ENCODE data around the gene SUSD5.
"Not testable (repeated sequence)": the region's sequence is repeated elsewhere in the genome, so short reads cannot be mapped to it uniquely, and the experiment has no call there.

SUSD5 gene

GRCh38 chr3:33111581-33111980, 107.0 kb downstream of the SUSD5 start:
- DNase-seq: no peak

DNA sequence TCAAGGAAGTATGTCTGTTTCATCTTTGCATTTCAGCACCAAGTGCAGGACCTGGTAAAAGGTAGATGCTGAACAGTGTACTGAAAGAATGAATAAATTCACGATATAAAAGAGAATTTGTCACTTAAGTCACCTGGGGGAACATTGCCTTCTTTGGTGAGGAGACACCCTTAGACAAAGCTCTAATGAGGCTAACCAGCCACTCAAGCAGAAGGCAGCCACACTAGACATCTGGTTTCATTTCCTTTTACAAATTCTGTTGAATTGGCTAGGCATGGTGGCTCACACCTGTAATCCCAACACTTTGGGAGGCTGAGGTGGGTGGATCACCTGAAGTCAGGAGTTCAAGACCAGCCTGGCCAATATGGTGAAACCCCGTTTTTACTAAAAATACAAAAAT, 111.8 kb downstream of the SUSD5 start:
- not testable (repeated sequence) for DNase-seq

GRCh38 chr3:33105341-33105948, 113.2 kb downstream of the SUSD5 start:
- DNase-seq: no peak

DNA sequence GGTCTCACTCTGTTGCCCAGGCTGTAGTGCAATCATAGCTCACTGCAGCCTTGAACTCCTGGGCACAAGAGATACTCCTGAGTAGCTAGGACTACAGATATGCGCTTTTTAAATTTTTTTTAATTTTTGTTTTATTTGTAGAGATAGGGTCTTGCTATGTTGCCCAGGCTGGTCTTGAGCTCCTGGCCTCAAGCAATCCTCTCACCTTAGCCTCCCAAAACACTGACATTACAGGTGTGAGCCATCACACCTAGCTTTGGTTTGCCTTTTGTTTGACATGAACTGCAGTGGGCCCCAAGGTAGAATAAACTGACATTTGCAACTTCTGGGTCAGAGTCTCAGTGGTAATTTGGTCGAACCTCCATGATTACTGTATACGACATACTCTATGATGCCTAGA, 113.8 kb downstream of the SUSD5 start:
- DNase-seq: no peak

- no peak for DNase-seq
Observed at GRCh38 chr3:33103480-33103879, 115.1 kb downstream of the SUSD5 start.

GRCh38 chr3:33103034-33103433, 115.6 kb downstream of the SUSD5 start:
- DNase-seq: no peak

GRCh38 chr3:33100229-33100628, 118.4 kb downstream of the SUSD5 start:
- no peak for DNase-seq
